ENCODE data around the gene CLTB. TPM values are rescaled to one million over a fixed set of nuclear protein-coding genes. Genes with fewer than 3 reads are reported as not detected.

The CLTB gene
- total RNA-seq, 1 donor from 2014 or later: 117 TPM

GRCh38 chr5:176441921-176442323, 25.6 kb upstream of the CLTB start:
- DNase-seq (ENCODE audit: low read depth) (no peak), FAIRE-seq (no peak)
- H3K4me1 Mint-ChIP-seq (ENCODE audit: low read depth, unreplicated experiment): peaks cover 8% of the 10 kb centered on the region
- H3K79me2 ChIP-seq (ENCODE audit: insufficient read depth, low read length): no peaks in the 10 kb centered on the region
- no peaks in the 10 kb centered on the region for H3K36me3 ChIP-seq (ENCODE audit: insufficient read depth, low read length)
- no peak overlapping the region for H3K9ac ChIP-seq (ENCODE audit: low read length)
- H3K9me3 ChIP-seq (ENCODE audit: insufficient read depth, low read depth, low read length): no peaks in the 10 kb centered on the region
- no peaks in the 10 kb centered on the region for H3K9me3 Mint-ChIP-seq (ENCODE audit: unreplicated experiment)
- TF ChIP-seq CTCF (IDR thresholded peaks at IDR 0.05; ENCODE audit: insufficient read depth, low read depth, low read length): no peak
- no peak for TF ChIP-seq EZH2 (IDR thresholded peaks at IDR 0.05; ENCODE audit: insufficient read depth, low read length)
- H3K27me3 ChIP-seq (ENCODE audit: insufficient read depth, low read length): peaks cover 11% of the 10 kb centered on the region
- H3K36me3 Mint-ChIP-seq (ENCODE audit: low read depth, unreplicated experiment): no peaks in the 10 kb centered on the region
- peaks cover 4% of the 10 kb centered on the region for H3K4me1 ChIP-seq (ENCODE audit: insufficient read depth, low read length)
- peaks cover 9% of the 10 kb centered on the region for H3K27me3 Mint-ChIP-seq (ENCODE audit: low read depth, unreplicated experiment)
- H3K27ac ChIP-seq (ENCODE audit: low read depth, low read length): no peak overlapping the region
- no peak overlapping the region for H3K4me3 ChIP-seq (ENCODE audit: insufficient read depth, low read depth, low read length)
- H3K4me2 ChIP-seq (ENCODE audit: low read length): no peak overlapping the region
- no peak overlapping the region for H2AFZ ChIP-seq (ENCODE audit: low read depth, low read length)
- H3K27ac Mint-ChIP-seq (ENCODE audit: unreplicated experiment): no peak overlapping the region
- H4K20me1 ChIP-seq (ENCODE audit: insufficient read depth, low read length): no peaks in the 10 kb centered on the region
- H3K4me3 Mint-ChIP-seq (ENCODE audit: unreplicated experiment): no peak overlapping the region

- no peaks in the 10 kb centered on the region for H3K79me2 ChIP-seq (ENCODE audit: insufficient read depth, low read length)
- FAIRE-seq (no peak), DNase-seq (ENCODE audit: low read depth) (peak; percentile 20)
- Mint-ChIP-seq H3K36me3 (ENCODE audit: low read depth, unreplicated experiment) (no peaks in the 10 kb centered on the region), H3K4me3 (ENCODE audit: unreplicated experiment) (no peak overlapping the region), H3K4me1 (ENCODE audit: low read depth, unreplicated experiment) (peaks cover 13% of the 10 kb centered on the region), H3K27me3 (ENCODE audit: low read depth, unreplicated experiment) (peaks cover 9% of the 10 kb centered on the region), H3K9me3 (ENCODE audit: unreplicated experiment) (no peaks in the 10 kb centered on the region), H3K27ac (ENCODE audit: unreplicated experiment) (peak overlapping the region; percentile 20)
- peaks cover 15% of the 10 kb centered on the region for H3K27me3 ChIP-seq (ENCODE audit: insufficient read depth, low read length)
- H3K36me3 ChIP-seq (ENCODE audit: insufficient read depth, low read length): no peaks in the 10 kb centered on the region
- H3K4me2 ChIP-seq (ENCODE audit: low read length): no peak overlapping the region
- H3K9me3 ChIP-seq (ENCODE audit: insufficient read depth, low read depth, low read length): no peaks in the 10 kb centered on the region
- no peak overlapping the region for H3K4me3 ChIP-seq (ENCODE audit: insufficient read depth, low read depth, low read length)
- no peak for TF ChIP-seq EZH2 (IDR thresholded peaks at IDR 0.05; ENCODE audit: insufficient read depth, low read length)
- TF ChIP-seq CTCF (IDR thresholded peaks at IDR 0.05; ENCODE audit: insufficient read depth, low read depth, low read length): no peak
- no peak overlapping the region for H3K9ac ChIP-seq (ENCODE audit: low read length)
- no peak overlapping the region for H3K27ac ChIP-seq (ENCODE audit: low read depth, low read length)
- H4K20me1 ChIP-seq (ENCODE audit: insufficient read depth, low read length): no peaks in the 10 kb centered on the region
- H2AFZ ChIP-seq (ENCODE audit: low read depth, low read length): no peak overlapping the region
- H3K4me1 ChIP-seq (ENCODE audit: insufficient read depth, low read length): peaks cover 8% of the 10 kb centered on the region
Measured at GRCh38 chr5:176440927-176441706, 24.8 kb upstream of the CLTB start.
